ENCODE results near the gene UBE3A.

GRCh38 chr15:25422021-25422420, 16.8 kb downstream of the UBE3A start:
- no peak for TF ChIP-seq EZH2 (IDR thresholded peaks at IDR 0.05; ENCODE audit: borderline replicate concordance, insufficient read depth, low read depth, low read length, poor library complexity, severe bottlenecking)
- no peak for TF ChIP-seq CTCF (IDR thresholded peaks at IDR 0.05)
